Neuron (in vitro differentiated cells): Measurements from ENCODE around the gene UBE2J2.

Experiments used
- H2AFZ ChIP-seq: one replicate; pipeline ENCODE4 v1.6.1; 2013; ENCODE audit warnings: low read depth, mild to moderate bottlenecking, inconsistent platforms, low read length, moderate library complexity
- H3K27me3 ChIP-seq: one replicate; pipeline ENCODE4 v1.6.1; 2013; ENCODE audit warnings: low read length; ENCODE audit not compliant: insufficient read depth
- H3K36me3 ChIP-seq: one replicate; pipeline ENCODE4 v1.6.1; 2013; ENCODE audit warnings: low read length; ENCODE audit not compliant: insufficient read depth
- H3K4me1 ChIP-seq: one replicate; pipeline ENCODE4 v1.6.1; 2013; ENCODE audit warnings: low read length; ENCODE audit not compliant: insufficient read depth
- H3K4me3 ChIP-seq: 2 replicates; pipeline ENCODE4 v1.5.1; 2013; ENCODE audit warnings: mild to moderate bottlenecking, low read length, moderate library complexity
- H3K9me3 ChIP-seq: one replicate; pipeline ENCODE4 v1.6.1; 2013; ENCODE audit warnings: low read length

UBE2J2 gene

GRCh38 chr1:1314237-1314586 is 40.6 kb upstream of the UBE2J2 start:
- Histone ChIP-seq H3K4me1 (peaks cover 5% of the 10 kb centered on the region), H3K27me3 (no peaks in the 10 kb centered on the region), H2AFZ (no peak overlapping the region), H3K36me3 (peaks cover 65% of the 10 kb centered on the region), H3K4me3 (no peak overlapping the region), H3K9me3 (no peaks in the 10 kb centered on the region)

- H3K4me1 ChIP-seq = peaks cover 8% of the 10 kb centered on the region
- peaks cover 61% of the 10 kb centered on the region for H3K36me3 ChIP-seq
- no peak overlapping the region for H3K4me3 ChIP-seq
Observed at GRCh38 chr1:1313500-1314236, 40.0 kb upstream of the UBE2J2 start.

GRCh38 chr1:1312450-1313314 is 39.0 kb upstream of the UBE2J2 start:
- no peaks in the 10 kb centered on the region for H3K9me3 ChIP-seq
- peaks cover 8% of the 10 kb centered on the region for H3K4me1 ChIP-seq
- H3K27me3 ChIP-seq = no peaks in the 10 kb centered on the region
- H3K4me3 ChIP-seq = no peak overlapping the region
- H3K36me3 ChIP-seq = peaks cover 61% of the 10 kb centered on the region
- H2AFZ ChIP-seq = no peak overlapping the region

More at GRCh38 chr1:1313500-1314236, 40.0 kb upstream of the UBE2J2 start:
- Histone ChIP-seq H3K27me3 (no peaks in the 10 kb centered on the region), H3K9me3 (no peaks in the 10 kb centered on the region), H2AFZ (no peak overlapping the region)

- peaks cover 56% of the 10 kb centered on the region for H3K36me3 ChIP-seq
- H2AFZ ChIP-seq = no peak overlapping the region
- H3K4me1 ChIP-seq = peaks cover 16% of the 10 kb centered on the region
Observed at GRCh38 chr1:1311107-1312104, 37.8 kb upstream of the UBE2J2 start.

GRCh38 chr1:1310476-1311053 is 36.9 kb upstream of the UBE2J2 start:
- Histone ChIP-seq H3K27me3 (no peaks in the 10 kb centered on the region), H3K4me3 (no peak overlapping the region), H3K36me3 (peaks cover 56% of the 10 kb centered on the region), H3K9me3 (no peaks in the 10 kb centered on the region), H3K4me1 (peaks cover 25% of the 10 kb centered on the region), H2AFZ (no peak overlapping the region)

More at GRCh38 chr1:1311107-1312104, 37.8 kb upstream of the UBE2J2 start:
- Histone ChIP-seq H3K9me3 (no peaks in the 10 kb centered on the region), H3K4me3 (no peak overlapping the region), H3K27me3 (no peaks in the 10 kb centered on the region)

GRCh38 chr1:1310109-1310385 is 36.4 kb upstream of the UBE2J2 start:
- H3K4me1 ChIP-seq = peaks cover 30% of the 10 kb centered on the region
- no peak overlapping the region for H3K4me3 ChIP-seq
- H3K36me3 ChIP-seq = peaks cover 51% of the 10 kb centered on the region
- no peaks in the 10 kb centered on the region for H3K9me3 ChIP-seq
- H3K27me3 ChIP-seq = no peaks in the 10 kb centered on the region
- H2AFZ ChIP-seq = no peak overlapping the region

GRCh38 chr1:1309251-1310108 is 35.8 kb upstream of the UBE2J2 start:
- H2AFZ ChIP-seq = no peak overlapping the region
- H3K27me3 ChIP-seq = no peaks in the 10 kb centered on the region
- peaks cover 35% of the 10 kb centered on the region for H3K4me1 ChIP-seq
- peaks cover 47% of the 10 kb centered on the region for H3K36me3 ChIP-seq
- H3K4me3 ChIP-seq = peak overlapping the region; percentile 65
- H3K9me3 ChIP-seq = no peaks in the 10 kb centered on the region

GRCh38 chr1:1308756-1309250 is 35.1 kb upstream of the UBE2J2 start:
- no peaks in the 10 kb centered on the region for H3K9me3 ChIP-seq
- H3K27me3 ChIP-seq = no peaks in the 10 kb centered on the region
- H3K36me3 ChIP-seq = peaks cover 40% of the 10 kb centered on the region
- peak overlapping the region; percentile 65 for H3K4me3 ChIP-seq
- H2AFZ ChIP-seq = no peak overlapping the region
- peaks cover 40% of the 10 kb centered on the region for H3K4me1 ChIP-seq

- H3K4me3 ChIP-seq = peak within 1 kb of the TSS; percentile 73
- peaks cover 43% of the 10 kb centered on the region for H3K4me1 ChIP-seq
- peaks cover 34% of the 10 kb centered on the region for H3K36me3 ChIP-seq
- no peaks in the 10 kb centered on the region for H3K27me3 ChIP-seq
- H2AFZ ChIP-seq = peak within 1 kb of the TSS; percentile 86
- H3K9me3 ChIP-seq = no peaks in the 10 kb centered on the region
Observed at GRCh38 chr1:1307923-1308755, 34.5 kb upstream of the UBE2J2 start, which contains the start of the genes ACAP3 and PUSL1. TSS of gene ACAP3 (minus strand) at chr1:1307930. CDS start at chr1:1307815, 115 bp downstream. TSS of gene PUSL1 (plus strand) at chr1:1308597. CDS start at chr1:1308644, 47 bp downstream.

- H3K4me1 ChIP-seq = peaks cover 43% of the 10 kb centered on the region
- no peak overlapping the region for H2AFZ ChIP-seq
- H3K27me3 ChIP-seq = no peaks in the 10 kb centered on the region
- H3K4me3 ChIP-seq = peak overlapping the region; percentile 70
- H3K36me3 ChIP-seq = peaks cover 26% of the 10 kb centered on the region
- H3K9me3 ChIP-seq = no peaks in the 10 kb centered on the region
Observed at GRCh38 chr1:1307261-1307922, 33.7 kb upstream of the UBE2J2 start.
